Esophagus muscularis mucosa (tissue), 3 donors: ENCODE data around the gene ADCY9.

Source experiments
- POLR2AphosphoS5 ChIP-seq, 2 donors: sonication (generic); formaldehyde crosslinking; IDR thresholded peaks; one replicate each; pipeline ENCODE4 v1.6.1; 2017; ENCODE audit warnings: antibody characterized with exemption in 2 of 2
- TF ChIP-seq, protein P1 (sequence below), 3 experiments: fragments of 200-600 bp in 2 of 3; fragments of 450-650 bp in 1 of 3; sonication (generic) in 2 of 3; IDR thresholded peaks; one replicate each; pipeline ENCODE4 v1.5.1; 2017 to 2019; ENCODE audit warnings: antibody characterized with exemption in 3 of 3, mild to moderate bottlenecking in 2 of 3, moderate library complexity in 1 of 3

DNA sequence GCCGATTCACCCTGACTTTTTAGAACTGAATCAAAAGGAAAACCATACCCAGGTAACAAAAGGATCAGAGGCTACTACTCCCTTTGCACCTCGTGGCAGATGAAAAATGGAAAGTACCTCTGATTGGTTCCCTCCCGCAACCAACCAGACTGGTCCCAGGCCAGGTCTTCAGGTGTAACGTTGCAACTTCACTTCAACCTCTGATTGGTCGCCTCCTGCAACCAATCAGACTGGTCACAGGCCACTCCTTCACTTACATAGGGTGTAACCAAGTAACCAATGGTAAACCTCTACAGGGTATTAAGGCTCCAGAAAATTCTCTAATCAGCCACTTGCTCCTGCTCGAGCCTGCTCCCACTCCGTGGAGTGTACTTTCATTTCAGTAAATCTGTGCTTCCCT is 89.4 kb downstream of the ADCY9 start:
- TF ChIP-seq, protein P1, sequence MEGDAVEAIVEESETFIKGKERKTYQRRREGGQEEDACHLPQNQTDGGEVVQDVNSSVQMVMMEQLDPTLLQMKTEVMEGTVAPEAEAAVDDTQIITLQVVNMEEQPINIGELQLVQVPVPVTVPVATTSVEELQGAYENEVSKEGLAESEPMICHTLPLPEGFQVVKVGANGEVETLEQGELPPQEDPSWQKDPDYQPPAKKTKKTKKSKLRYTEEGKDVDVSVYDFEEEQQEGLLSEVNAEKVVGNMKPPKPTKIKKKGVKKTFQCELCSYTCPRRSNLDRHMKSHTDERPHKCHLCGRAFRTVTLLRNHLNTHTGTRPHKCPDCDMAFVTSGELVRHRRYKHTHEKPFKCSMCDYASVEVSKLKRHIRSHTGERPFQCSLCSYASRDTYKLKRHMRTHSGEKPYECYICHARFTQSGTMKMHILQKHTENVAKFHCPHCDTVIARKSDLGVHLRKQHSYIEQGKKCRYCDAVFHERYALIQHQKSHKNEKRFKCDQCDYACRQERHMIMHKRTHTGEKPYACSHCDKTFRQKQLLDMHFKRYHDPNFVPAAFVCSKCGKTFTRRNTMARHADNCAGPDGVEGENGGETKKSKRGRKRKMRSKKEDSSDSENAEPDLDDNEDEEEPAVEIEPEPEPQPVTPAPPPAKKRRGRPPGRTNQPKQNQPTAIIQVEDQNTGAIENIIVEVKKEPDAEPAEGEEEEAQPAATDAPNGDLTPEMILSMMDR (IDR thresholded peaks at IDR 0.05) = no peak
- no peak for TF ChIP-seq POLR2AphosphoS5 (IDR thresholded peaks at IDR 0.05)
